DLD1 (cell line): Measurements from ENCODE around the gene CFAP99.

ENCODE experiments used
- in situ Hi-C: cut with HindIII; loops from 2 replicates; pipeline ENCODE4 v1.10.0; 2017; ENCODE audit warnings: low sequenced_read_pairs

CFAP99 gene

GRCh38 chr4:2443956-2444740 lies 25.4 kb downstream of the CFAP99 start:
- in situ Hi-C loops = no loop called here

- in situ Hi-C loops = no loop called here
These were observed 26.4 kb downstream of the CFAP99 start for GRCh38 chr4:2445130-2445529.

- in situ Hi-C loops = no loop called here
These were observed 26.8 kb downstream of the CFAP99 start for GRCh38 chr4:2445571-2445970.

GRCh38 chr4:2446656-2447564 lies 28.2 kb downstream of the CFAP99 start:
- in situ Hi-C loops = no loop called here

GRCh38 chr4:2448589-2448988 lies 29.8 kb downstream of the CFAP99 start:
- in situ Hi-C loops = no loop called here

- in situ Hi-C loops = no loop called here
These were observed 30.3 kb downstream of the CFAP99 start for GRCh38 chr4:2449051-2449450.

GRCh38 chr4:2449511-2450392 lies 31.0 kb downstream of the CFAP99 start:
- in situ Hi-C loops = no loop called here

- in situ Hi-C loops = no loop called here
These were observed 31.8 kb downstream of the CFAP99 start for GRCh38 chr4:2450394-2451035.

GRCh38 chr4:2451036-2451520 lies 32.3 kb downstream of the CFAP99 start:
- in situ Hi-C loops = no loop called here

- in situ Hi-C loops = no loop called here
These were observed 33.3 kb downstream of the CFAP99 start for GRCh38 chr4:2451821-2452785.

GRCh38 chr4:2457481-2458295 lies 38.9 kb downstream of the CFAP99 start:
- in situ Hi-C loops = no loop called here

GRCh38 chr4:2458546-2459491 lies 40.1 kb downstream of the CFAP99 start:
- in situ Hi-C loops = no loop called here

- in situ Hi-C loops = no loop called here
These were observed 41.0 kb downstream of the CFAP99 start for GRCh38 chr4:2459589-2460349.

GRCh38 chr4:2461246-2461960 lies 42.6 kb downstream of the CFAP99 start:
- in situ Hi-C loops = no loop called here

- in situ Hi-C loops = no loop called here
These were observed 43.6 kb downstream of the CFAP99 start for GRCh38 chr4:2462218-2462991.
